ENCODE results near the gene PLEKHA5. TPM values are rescaled to one million over a fixed set of nuclear protein-coding genes. Genes with fewer than 3 reads are reported as not detected.

Gene PLEKHA5
- total and polyA plus RNA-seq, 7 donors: 7.0 to 32.6 (median 14.7) TPM

DNA sequence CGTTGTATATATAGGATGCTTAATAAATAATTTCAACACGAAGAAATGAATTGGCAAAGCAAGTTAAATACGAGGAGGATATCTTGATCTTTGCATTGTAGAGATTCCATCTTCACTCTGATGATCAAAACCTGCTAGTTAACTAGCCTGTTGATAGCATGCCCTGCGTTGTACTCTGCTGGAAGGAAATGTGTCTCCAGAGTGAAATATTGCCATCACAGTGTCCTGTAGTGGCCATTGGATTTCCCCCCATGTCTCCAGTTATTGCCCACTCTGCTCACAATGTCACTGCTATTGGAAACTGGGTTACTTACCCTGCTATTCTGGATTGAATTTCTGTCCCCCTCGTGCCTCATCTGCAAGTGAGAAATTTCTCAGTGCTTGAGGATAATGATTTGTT is 109.6 kb downstream of the PLEKHA5 start:
- H3K4me1 ChIP-seq: peaks cover 0 to 24% (median 18%) of the 10 kb centered on the region in 4 donors
- intact Hi-C loops (cut with DNase I): no loop called here
- WGBS, 2 donors: 69 to 87% methylated on average over 5 of the region's 5 CpGs

DNA sequence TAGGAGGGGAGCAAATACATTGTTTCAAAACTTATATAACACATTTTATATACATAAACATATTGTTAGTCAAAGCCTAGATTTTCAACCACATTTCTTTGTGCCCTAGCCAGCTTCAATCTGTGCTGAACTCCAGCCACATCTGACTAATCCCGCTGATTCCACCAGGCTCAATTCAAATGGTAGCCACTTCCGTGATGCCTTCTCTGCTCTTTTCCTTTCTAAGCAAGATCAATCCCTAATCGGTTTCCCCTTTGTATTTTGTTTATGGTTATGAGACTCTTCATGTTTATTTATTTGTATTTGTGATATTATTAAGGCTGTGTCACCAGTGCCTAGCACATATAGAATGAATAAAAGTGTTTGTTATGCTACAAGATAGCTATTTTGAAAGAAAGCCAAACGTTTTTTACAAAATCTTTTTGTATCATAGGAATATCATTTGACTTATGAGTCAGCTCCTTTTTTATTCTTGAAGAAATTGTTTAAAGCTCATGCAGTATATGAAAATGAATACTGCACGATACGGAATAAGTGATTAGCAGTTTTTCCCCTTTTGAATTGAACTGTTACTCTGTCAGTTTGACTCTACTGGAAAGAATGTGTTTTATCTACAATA is 110.2 kb downstream of the PLEKHA5 start:
- Histone ChIP-seq H3K4me1 (peaks cover 0 to 22% (median 14%) of the 10 kb centered on the region in 4 donors), H3K27me3 (no peaks in the 10 kb centered on the region), H3K9me3 (no peaks in the 10 kb centered on the region), H3K36me3 (no peaks in the 10 kb centered on the region), H3K27ac (no peak overlapping the region), H3K4me3 (no peak overlapping the region)
- 67 to 68% methylated on average over 6 of the region's 6 CpGs for WGBS, 2 donors
- intact Hi-C loops (cut with DNase I): no loop called here
- no peak for TF ChIP-seq CTCF (IDR thresholded peaks at IDR 0.05)
- no peak for TF ChIP-seq POLR2AphosphoS5 (IDR thresholded peaks at IDR 0.05)
- TF ChIP-seq EP300 (IDR thresholded peaks at IDR 0.05): no peak
- no peak for TF ChIP-seq POLR2A (IDR thresholded peaks at IDR 0.05)
- no peak for DNase-seq

More for the DNA sequence above, 109.6 kb downstream of the PLEKHA5 start:
- no peaks in the 10 kb centered on the region for H3K27me3 ChIP-seq
- H3K9me3 ChIP-seq: no peaks in the 10 kb centered on the region
- DNase-seq: no peak
- no peak overlapping the region for H3K27ac ChIP-seq
- no peak overlapping the region for H3K4me3 ChIP-seq
- H3K36me3 ChIP-seq: no peaks in the 10 kb centered on the region
- TF ChIP-seq POLR2AphosphoS5 (IDR thresholded peaks at IDR 0.05) (no peak), EP300 (IDR thresholded peaks at IDR 0.05) (no peak), POLR2A (IDR thresholded peaks at IDR 0.05) (no peak), CTCF (IDR thresholded peaks at IDR 0.05) (no peak)

- H3K4me3 ChIP-seq: no peak overlapping the region
- H3K27ac ChIP-seq: no peak overlapping the region
- no peak for DNase-seq
- no peaks in the 10 kb centered on the region for H3K9me3 ChIP-seq
- no peaks in the 10 kb centered on the region for H3K36me3 ChIP-seq
- H3K4me1 ChIP-seq: peaks cover 0 to 12% (median 3%) of the 10 kb centered on the region in 4 donors
- intact Hi-C loops (cut with DNase I): no loop called here
- TF ChIP-seq POLR2A (IDR thresholded peaks at IDR 0.05) (no peak), EP300 (IDR thresholded peaks at IDR 0.05) (no peak), CTCF (IDR thresholded peaks at IDR 0.05) (no peak), POLR2AphosphoS5 (IDR thresholded peaks at IDR 0.05) (no peak)
- H3K27me3 ChIP-seq: no peaks in the 10 kb centered on the region
Measured at GRCh38 chr12:19242581-19242980, 113.0 kb downstream of the PLEKHA5 start.

DNA sequence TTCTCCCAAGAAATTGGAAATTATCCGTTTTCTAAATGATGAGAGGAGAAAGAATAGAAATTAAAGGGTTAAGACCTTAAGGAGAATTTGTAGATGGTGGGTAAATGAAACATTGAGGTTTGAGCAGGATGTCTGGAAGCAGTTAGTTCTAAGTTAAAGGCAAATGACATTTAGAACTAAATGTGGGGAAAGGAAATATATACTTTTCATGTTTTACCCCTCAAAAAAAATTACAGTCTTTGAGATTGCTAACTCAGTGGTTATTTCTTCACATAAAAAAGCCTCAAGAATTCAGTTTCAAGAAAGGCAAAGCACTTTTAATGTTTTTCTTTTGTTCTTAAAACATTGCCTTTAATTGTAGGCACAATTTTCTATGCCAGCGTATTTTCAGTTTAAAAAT is 114.0 kb downstream of the PLEKHA5 start:
- H3K27ac ChIP-seq: no peak overlapping the region
- H3K4me3 ChIP-seq: no peak overlapping the region
- no peaks in the 10 kb centered on the region for H3K27me3 ChIP-seq
- DNase-seq: no peak
- intact Hi-C loops (cut with DNase I): no loop called here
- peaks cover 0 to 9% (median 3%) of the 10 kb centered on the region in 4 donors for H3K4me1 ChIP-seq
- H3K9me3 ChIP-seq: no peaks in the 10 kb centered on the region
- no peaks in the 10 kb centered on the region for H3K36me3 ChIP-seq
- WGBS, 2 donors: 75 to 91% methylated on average over 2 of the region's 2 CpGs
- no peak for TF ChIP-seq POLR2AphosphoS5 (IDR thresholded peaks at IDR 0.05)
- TF ChIP-seq CTCF (IDR thresholded peaks at IDR 0.05): no peak
- TF ChIP-seq POLR2A (IDR thresholded peaks at IDR 0.05): no peak
- no peak for TF ChIP-seq EP300 (IDR thresholded peaks at IDR 0.05)

GRCh38 chr12:19244312-19244711 is 114.8 kb downstream of the PLEKHA5 start:
- no peaks in the 10 kb centered on the region for H3K9me3 ChIP-seq
- H3K4me1 ChIP-seq: peaks cover 0 to 9% (median 3%) of the 10 kb centered on the region in 4 donors
- no peaks in the 10 kb centered on the region for H3K27me3 ChIP-seq
- no peaks in the 10 kb centered on the region for H3K36me3 ChIP-seq
- intact Hi-C loops (cut with DNase I): no loop called here
- no peak overlapping the region for H3K4me3 ChIP-seq
- no peak for TF ChIP-seq EP300 (IDR thresholded peaks at IDR 0.05)
- TF ChIP-seq POLR2AphosphoS5 (IDR thresholded peaks at IDR 0.05): no peak
- TF ChIP-seq POLR2A (IDR thresholded peaks at IDR 0.05): no peak
- no peak for TF ChIP-seq CTCF (IDR thresholded peaks at IDR 0.05)
- H3K27ac ChIP-seq: no peak overlapping the region
- no peak for DNase-seq

All from sigmoid colon (tissue), 7 donors.